Heart left ventricle (tissue), 13 donors: ENCODE data around the gene STON2.

ENCODE experiments used
- CTCF ChIP-seq, 12 donors: fragments of 200-600 bp; sonication (generic) in 4 of 12; IDR thresholded peaks; one replicate each; pipeline versions ENCODE4 v1.5.0 to v1.8.0; 2018 to 2022; ENCODE audit warnings: antibody characterized with exemption in 12 of 12, mild to moderate bottlenecking in 5 of 12
- POLR2A ChIP-seq, 2 donors: fragments of 450-650 bp; IDR thresholded peaks; one replicate each; pipeline ENCODE4 v1.6.1; 2017; ENCODE audit warnings: antibody characterized with exemption in 2 of 2, mild to moderate bottlenecking in 2 of 2, moderate library complexity in 2 of 2
- donor health status: ischemic (EF 13 %, LVEDD 7.1; RV severe dilation, severe dysfunction).
- donor health status: DM: no; HTN: yes; CAD: no.
- donor health status: DM: no; HTN: no; CAD: no.
- donor health status: ischemic (EF 25% LVEDD 6.9; RV normal size, moderate dysfunction).
- donor health status: ischemic (EF 25% LVEDD 5.7; RV mildly dilated, moderate dysfunction).
- donor health status: ischemic (EF 35%, LVEDD 5.7; RV mildly dilated, moderate dysfunction).
- donor health status: nonischemic (EF 11% LVEDD 7.7; RV severe dilation, severe dysfunction).
- donor health status: DM: yes; HTN: yes; CAD: no.
- donor health status: PGD.
- donor health status: ischemic (EF 29% LVEDD 5.4; RV normal size, mild dysfunction).
- donor health status: nonischemic (EF 23%, LVEDD 6.1; RV moderate dilation, normal function).

- no peak for TF ChIP-seq CTCF (IDR thresholded peaks at IDR 0.05)
- TF ChIP-seq POLR2A (IDR thresholded peaks at IDR 0.05), result no peak
These were observed 8.1 kb downstream of the STON2 start for GRCh38 chr14:81392052-81392451.
